Peyer's patch (tissue), 4 donors: ENCODE data around the gene GTF2A1L.

Experiments
- CTCF ChIP-seq, 6 experiments: fragments of 450-650 bp in 4 of 6; fragments of 200-600 bp in 2 of 6; sonication (generic) in 1 of 6; IDR thresholded peaks; one replicate each; pipeline ENCODE4 v1.5.1; 2017 to 2019; ENCODE audit warnings: antibody characterized with exemption in 6 of 6, mild to moderate bottlenecking in 3 of 6, moderate library complexity in 1 of 6
- POLR2A ChIP-seq, 2 donors: fragments of 450-650 bp; IDR thresholded peaks; one replicate each; pipeline ENCODE4 v1.5.1; 2017; ENCODE audit warnings: antibody characterized with exemption in 2 of 2, mild to moderate bottlenecking in 2 of 2, moderate library complexity in 2 of 2

- TF ChIP-seq CTCF (IDR thresholded peaks at IDR 0.05) (no peak), POLR2A (IDR thresholded peaks at IDR 0.05) (no peak)
These were observed 33.1 kb upstream of the GTF2A1L start for GRCh38 chr2:48584551-48584950.
